ENCODE measurements around the gene OR1J1.

OR1J1 gene

DNA sequence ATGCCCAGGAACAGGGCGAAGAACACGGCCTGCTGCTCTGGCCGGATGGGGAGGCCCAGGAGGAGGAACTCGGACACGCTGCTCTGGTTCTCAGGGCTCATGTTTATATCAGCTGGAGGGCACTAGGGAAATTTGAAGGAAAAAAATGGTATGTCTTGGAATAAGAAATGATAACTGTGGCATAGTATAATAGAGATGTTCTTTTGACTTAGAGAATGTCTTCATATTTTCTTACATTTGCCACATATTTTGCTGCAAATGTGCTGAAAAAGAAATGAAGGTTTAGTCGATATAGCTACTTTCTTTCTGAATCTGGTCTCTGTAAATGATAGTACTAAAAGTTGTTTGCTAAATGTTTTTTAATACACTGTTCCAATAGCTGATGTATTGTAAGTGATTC lies at the start of gene OR1J1:
Gene OR1J1, minus strand, starts transcription at position 101 of the 400 bp plus-strand sequence. Its CDS starts 0 bp downstream, at position 101.
- DNase-seq: no peak

DNA sequence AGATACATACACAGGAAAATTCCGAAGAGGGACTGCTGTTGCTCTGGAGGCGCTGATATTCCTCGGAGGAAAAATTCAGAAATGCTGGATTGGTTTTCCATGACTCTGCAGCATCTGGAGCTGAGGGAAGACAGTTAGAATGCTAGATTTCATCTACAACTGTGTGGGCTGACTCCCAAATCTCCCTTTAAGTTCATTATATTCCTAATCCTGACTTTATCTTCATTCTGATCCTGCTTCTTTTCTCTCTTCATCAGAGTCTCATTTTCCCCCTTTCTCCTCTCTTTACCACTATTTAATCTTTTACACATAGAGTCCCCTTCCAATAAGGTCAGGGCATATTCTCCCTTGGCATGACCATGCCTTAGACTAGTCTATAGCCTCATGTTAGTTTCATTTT lies 49.5 kb upstream of the OR1J1 start, which contains the start of gene OR1N1:
Gene OR1N1, minus strand, starts transcription at position 101 of the 400 bp plus-strand sequence. Its CDS starts 0 bp downstream, at position 101.
- DNase-seq: no peak

GRCh38 chr9:122526602-122527001 lies 48.9 kb upstream of the OR1J1 start:
- no peak for DNase-seq

DNA sequence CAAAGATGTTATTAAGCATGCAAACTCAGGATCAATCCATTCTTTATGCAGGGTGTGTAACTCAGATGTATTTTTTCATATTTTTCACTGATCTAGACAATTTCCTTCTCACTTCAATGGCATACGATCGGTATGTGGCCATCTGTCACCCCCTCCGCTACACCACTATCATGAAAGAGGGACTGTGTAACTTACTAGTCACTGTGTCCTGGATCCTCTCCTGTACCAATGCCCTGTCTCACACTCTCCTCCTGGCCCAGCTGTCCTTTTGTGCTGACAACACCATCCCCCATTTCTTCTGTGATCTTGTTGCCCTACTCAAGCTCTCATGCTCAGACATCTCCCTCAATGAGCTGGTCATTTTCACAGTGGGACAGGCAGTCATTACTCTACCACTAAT lies 41.6 kb upstream of the OR1J1 start:
- no peak for DNase-seq

GRCh38 chr9:122518841-122519240 lies 41.1 kb upstream of the OR1J1 start, which contains the start of gene OR1J4:
OR1J4 (plus strand) TSS chr9:122519141; CDS start chr9:122519141, 0 bp downstream.
- DNase-seq: no peak

DNA sequence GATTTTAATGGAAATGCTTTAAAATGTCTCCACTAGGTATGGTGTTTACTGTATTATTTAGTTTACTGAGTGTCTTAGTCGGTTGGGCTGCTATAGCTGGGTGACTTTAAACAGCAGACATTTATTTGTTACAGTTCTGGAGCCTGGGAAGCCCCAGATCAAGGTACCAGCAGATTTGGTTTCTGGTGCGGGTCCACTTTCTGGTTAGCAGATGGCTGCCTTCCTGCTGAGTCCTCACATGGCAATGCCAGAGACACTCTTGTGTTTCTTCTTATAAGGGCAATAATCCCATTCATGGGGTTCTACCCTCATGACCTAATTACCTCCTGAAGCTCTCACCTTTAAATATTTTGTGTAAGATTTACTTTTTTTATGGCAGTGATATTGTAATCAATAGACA lies 40.5 kb upstream of the OR1J1 start:
- no peak for DNase-seq

GRCh38 chr9:122510502-122510901 lies 32.8 kb upstream of the OR1J1 start, which contains the start of gene OR1J2:
OR1J2 (plus strand) TSS chr9:122510802; CDS start chr9:122510802, 0 bp downstream.
- DNase-seq: no peak

DNA sequence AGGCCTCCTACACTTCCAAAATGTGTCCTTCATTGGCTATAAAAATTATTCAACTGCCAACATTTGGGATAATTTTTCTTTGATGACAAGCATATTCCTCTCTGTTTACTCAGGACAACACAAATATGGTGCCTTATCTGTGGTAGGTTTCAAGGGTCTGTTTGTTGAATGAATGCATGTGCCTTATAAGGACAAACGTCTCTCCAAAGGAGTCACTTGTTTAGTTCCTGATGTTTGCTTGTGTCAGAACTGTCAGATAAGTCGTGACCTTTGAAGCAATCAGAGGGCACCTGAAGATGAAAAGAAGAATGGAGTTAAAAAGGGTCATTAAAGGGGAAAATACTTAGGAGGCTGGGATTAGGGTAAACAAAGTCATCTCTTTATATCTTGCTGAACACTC lies 29.2 kb upstream of the OR1J1 start:
- no peak for DNase-seq

DNA sequence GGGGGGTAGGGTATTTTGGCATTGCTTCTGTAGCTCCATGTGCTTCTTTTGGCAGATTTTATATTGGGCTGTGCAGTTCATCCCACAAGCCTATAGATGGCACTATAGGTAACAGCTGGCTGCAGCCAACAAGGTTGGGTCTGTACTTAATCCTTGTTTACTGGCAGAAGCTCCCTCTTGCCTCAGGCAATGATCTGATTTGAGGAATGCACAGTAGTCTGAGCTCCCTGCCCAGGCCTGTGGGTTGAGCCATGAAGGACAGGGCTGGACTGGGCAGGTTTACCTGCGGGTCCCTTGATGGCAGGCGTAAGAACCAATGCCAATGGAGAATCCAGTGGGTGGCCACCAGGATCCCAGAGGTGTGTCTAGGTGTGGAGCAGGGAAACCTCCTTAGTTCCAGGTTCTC lies 21.2 kb upstream of the OR1J1 start:
- DNase-seq: peak; percentile 39 to 41

DNA sequence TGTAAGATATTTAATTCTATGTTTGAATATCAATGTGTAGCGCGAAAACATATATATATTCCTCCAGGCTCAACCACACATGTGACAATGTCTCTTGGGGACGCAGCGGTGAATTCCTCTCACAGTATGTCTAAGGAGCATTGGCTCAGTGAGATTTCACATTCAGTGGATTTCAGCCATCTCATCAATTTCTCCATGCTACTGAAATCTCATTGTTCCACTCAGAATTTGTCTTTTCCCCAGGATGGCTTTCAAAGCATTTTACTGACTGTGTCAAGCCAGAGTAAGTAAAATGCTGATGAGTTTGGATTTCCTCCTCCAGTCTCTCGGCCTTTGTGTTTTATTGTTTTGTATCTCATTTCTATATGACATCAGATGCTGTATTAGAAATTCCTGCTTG lies 1.3 kb upstream of the OR1J1 start:
- DNase-seq: no peak

DNA sequence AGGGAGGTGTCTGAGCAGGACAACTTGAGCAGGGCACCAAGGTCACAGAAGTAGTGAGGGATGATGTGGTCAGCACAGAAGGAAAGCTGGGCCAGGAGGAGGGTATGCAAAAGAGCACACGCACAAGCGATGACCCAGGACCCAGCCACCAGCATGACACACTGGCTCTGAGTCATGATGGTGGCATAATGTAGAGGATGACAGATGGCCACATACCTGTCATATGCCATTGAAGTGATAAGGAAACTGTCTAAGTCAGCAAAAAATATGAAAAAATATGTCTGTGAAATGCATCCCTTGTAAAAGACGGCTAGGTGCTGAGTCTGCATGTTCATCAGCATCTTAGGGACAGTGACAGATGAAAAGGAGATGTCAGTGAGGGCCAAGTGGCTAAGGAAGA lies 380 bp downstream of the OR1J1 start:
- no peak for DNase-seq

DNA sequence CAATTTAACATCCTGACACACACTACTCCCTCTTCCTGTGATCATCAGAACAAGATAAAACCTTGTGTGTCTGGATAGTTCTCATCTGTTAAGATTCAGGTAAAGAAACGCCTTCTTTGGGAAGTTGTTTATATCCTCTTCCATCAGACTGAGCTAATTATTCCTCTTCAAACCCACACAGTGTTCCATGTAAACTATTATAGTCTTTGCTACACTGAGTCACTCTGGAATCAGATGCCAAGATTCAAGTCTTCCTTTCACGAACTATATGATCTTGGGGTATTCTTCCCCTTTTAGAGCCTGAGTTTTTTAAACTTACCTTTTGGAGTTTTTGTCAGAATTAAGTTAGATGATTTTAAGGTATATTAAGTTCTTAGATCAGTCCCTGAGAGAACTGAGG lies 2.0 kb downstream of the OR1J1 start:
- no peak for DNase-seq

GRCh38 chr9:122474561-122474960 lies 3.2 kb downstream of the OR1J1 start:
- DNase-seq: no peak

DNA sequence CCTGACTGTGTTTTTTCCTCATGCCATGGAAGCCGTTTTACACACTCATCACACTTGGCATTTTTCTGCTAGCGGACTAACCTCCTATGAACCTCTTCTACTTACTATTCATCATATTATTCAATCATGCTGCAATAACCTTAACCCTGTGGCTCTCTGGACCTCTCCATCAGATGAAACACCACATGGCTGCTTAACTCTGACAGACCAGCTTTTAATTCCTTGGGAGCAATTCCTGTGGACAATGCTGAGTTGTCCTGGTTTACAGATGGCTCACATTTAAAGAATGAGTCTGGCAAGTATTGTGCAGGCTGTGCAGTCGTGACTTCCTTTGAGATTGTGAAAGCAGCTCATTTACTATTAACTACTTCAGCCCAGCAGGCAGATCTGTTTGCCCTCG lies 9.0 kb downstream of the OR1J1 start:
- no peak for DNase-seq

DNA sequence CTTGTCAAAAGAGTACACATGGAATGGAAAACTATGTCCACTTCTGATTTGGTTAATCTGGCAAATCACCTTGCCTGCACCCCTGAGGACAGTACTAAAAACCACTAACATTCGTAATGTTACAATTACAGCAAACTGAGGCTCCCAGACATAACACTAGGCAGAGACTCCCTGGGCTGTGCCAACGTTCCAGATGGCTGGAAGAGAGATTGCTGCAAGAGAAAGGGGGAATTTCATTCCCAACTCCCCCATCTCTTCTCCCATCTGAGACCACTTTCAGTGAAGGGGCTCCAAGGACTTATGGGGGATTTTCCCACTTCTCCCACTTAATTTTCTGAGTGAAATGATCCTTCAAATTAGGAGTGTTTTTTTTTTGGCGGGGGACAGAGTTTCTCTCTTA lies 11.3 kb downstream of the OR1J1 start:
- no peak for DNase-seq

GRCh38 chr9:122464633-122465567 lies 12.8 kb downstream of the OR1J1 start:
- peak; percentile 88 to 90 for DNase-seq

- DNase-seq: peak; percentile 16 to 42
Observed at GRCh38 chr9:122463828-122464632, 13.7 kb downstream of the OR1J1 start.

DNA sequence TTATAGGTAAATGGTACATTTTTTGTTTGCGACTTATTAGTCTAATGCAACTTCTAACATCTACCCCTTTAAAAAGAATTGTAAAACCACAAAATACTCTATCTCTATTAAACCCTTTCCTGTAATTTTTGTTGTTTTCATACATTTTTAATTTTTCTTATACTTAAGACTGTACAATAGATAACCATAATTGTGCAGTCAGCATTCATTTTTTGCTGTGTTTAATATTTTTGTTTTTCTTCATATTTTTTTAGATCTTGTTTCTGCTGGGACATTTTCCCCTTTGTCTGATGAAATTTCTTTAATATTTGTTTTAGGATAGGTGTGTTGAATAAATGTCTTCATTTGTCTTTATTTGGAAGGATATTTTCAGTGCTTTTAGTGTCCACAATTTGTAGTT lies 19.9 kb downstream of the OR1J1 start:
- DNase-seq: no peak

DNA sequence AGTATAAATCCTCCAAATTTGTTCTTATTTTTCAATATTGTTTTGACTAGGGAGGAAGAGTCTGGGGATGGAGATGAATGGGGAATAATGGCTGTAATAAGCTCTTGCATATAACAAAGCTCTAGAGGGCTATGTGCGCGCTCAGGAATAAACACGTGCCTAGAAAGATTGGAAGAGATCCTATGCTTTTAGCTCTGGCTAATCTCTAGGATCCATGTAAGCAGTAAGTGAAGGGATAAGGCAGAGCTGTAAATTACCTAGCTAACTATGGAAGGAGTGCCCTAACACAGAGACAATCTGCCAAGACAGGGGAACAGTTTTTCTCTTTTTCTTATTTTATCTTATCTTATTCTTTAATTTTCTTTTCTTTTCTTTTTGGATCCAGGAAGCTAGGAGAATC lies 21.6 kb downstream of the OR1J1 start:
- DNase-seq: no peak

DNA sequence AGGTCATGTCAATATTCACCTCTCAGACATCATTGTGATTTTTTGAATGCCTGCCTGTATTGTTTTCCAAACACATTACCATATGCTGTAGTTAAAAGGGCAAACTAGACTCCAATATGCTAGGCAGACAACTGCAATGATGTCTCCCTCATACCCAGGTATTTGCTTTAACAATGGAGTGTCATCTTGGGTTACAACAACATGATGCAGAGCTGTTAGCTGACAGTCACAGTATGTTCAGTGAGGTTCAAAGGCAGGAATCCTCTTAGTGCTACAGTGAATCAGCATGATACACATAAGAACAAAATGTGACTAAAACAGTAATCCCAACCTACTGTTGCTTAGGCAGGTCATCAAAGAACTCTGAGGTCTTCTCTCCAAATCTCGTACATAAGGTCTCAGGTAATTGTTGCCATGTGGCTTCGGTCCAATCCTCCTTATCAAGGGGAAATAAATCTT lies 24.0 kb downstream of the OR1J1 start:
- DNase-seq: no peak

- DNase-seq: no peak
Observed at GRCh38 chr9:122446819-122447484, 30.8 kb downstream of the OR1J1 start.

- no peak for DNase-seq
Observed at GRCh38 chr9:122445155-122445749, 32.5 kb downstream of the OR1J1 start.

All from Kasumi-1 (cell line).